ENCODE measurements around the gene KRTAP10-11.

DNA sequence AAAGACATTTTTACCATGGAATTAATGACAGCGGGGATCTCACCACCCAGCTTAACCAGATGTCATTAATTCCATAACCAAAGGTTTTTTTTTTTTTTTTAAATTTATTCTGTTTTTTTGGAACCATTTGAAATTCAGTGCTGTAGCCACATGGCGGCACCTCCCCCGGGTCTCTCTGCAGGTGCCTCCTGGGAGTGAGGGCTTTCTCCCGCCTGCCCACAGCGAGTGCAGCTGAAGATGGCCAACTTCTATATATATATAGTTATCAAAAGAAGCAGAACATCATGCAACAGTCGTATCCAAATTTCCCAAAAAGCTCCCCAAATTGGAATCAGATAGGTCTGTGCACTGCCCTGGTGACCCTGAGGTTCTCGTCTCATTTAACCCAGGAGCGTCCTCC, 30.7 kb upstream of the KRTAP10-11 start:
- TF ChIP-seq EZH2 (IDR thresholded peaks at IDR 0.05; ENCODE audit: insufficient read depth, low read length) = no peak
- TF ChIP-seq, protein P1, sequence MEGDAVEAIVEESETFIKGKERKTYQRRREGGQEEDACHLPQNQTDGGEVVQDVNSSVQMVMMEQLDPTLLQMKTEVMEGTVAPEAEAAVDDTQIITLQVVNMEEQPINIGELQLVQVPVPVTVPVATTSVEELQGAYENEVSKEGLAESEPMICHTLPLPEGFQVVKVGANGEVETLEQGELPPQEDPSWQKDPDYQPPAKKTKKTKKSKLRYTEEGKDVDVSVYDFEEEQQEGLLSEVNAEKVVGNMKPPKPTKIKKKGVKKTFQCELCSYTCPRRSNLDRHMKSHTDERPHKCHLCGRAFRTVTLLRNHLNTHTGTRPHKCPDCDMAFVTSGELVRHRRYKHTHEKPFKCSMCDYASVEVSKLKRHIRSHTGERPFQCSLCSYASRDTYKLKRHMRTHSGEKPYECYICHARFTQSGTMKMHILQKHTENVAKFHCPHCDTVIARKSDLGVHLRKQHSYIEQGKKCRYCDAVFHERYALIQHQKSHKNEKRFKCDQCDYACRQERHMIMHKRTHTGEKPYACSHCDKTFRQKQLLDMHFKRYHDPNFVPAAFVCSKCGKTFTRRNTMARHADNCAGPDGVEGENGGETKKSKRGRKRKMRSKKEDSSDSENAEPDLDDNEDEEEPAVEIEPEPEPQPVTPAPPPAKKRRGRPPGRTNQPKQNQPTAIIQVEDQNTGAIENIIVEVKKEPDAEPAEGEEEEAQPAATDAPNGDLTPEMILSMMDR (IDR thresholded peaks at IDR 0.05; ENCODE audit: insufficient read depth, low read depth, low read length) = no peak

All from astrocyte (in vitro differentiated cells and primary cell).